H1 (cell line): ENCODE results near the gene RUNX1.

Experiments used
- CTCF ChIP-seq, 3 experiments: IDR thresholded peaks; 1 replicate in 2 of 3; 2 replicates in 1 of 3; pipeline versions ENCODE4 v1.5.1 to v1.6.1; 2011; ENCODE audit warnings: low read length in 3 of 3, mild to moderate bottlenecking in 3 of 3, inconsistent platforms in 2 of 3, low read depth in 1 of 3, moderate library complexity in 1 of 3; ENCODE audit not compliant: insufficient read depth in 1 of 3; ENCODE audit errors: control extremely low read depth in 1 of 3
- EP300 ChIP-seq, 2 experiments: IDR thresholded peaks; 1 replicate in 1 of 2; 2 replicates in 1 of 2; pipeline ENCODE4 v1.6.1; 2011 to 2012; ENCODE audit warnings: low read depth in 2 of 2, low read length in 2 of 2, mild to moderate bottlenecking in 2 of 2, borderline replicate concordance in 1 of 2, inconsistent platforms in 1 of 2, moderate library complexity in 1 of 2
- EZH2 ChIP-seq: fragments of 200-600 bp; sonication (generic); IDR thresholded peaks from 2 replicates; pipeline ENCODE4 v1.7.1; 2012; ENCODE audit warnings: low read depth, mild to moderate bottlenecking, moderate library complexity, low read length, inconsistent platforms; ENCODE audit not compliant: severe bottlenecking
- FOSL1 ChIP-seq: IDR thresholded peaks from 2 replicates; pipeline ENCODE4 v1.6.1; 2011; ENCODE audit warnings: mild to moderate bottlenecking, low read depth, low read length, moderate library complexity; ENCODE audit not compliant: insufficient read depth
- JUND ChIP-seq: IDR thresholded peaks from 2 replicates; pipeline ENCODE4 v1.6.1; 2011; ENCODE audit warnings: mild to moderate bottlenecking, improper control_type of control experiment, low read length
- NRF1 ChIP-seq: IDR thresholded peaks from 2 replicates; pipeline ENCODE4 v1.6.1; 2011; ENCODE audit warnings: mild to moderate bottlenecking, low read depth, low read length, improper control_type of control experiment
- TAF1 ChIP-seq: IDR thresholded peaks from 2 replicates; pipeline ENCODE4 v1.6.1; 2011; ENCODE audit warnings: mild to moderate bottlenecking, low read depth, low read length
- YY1 ChIP-seq: IDR thresholded peaks from 2 replicates; pipeline ENCODE4 v1.6.1; 2011; ENCODE audit warnings: low read depth, mild to moderate bottlenecking, low read length

GRCh38 chr21:34930971-34931370, 118.1 kb downstream of the RUNX1 start:
- TF ChIP-seq EZH2 (no peak), CTCF (IDR thresholded peaks at IDR 0.05; ENCODE audit: control extremely low read depth in 1 of 3, insufficient read depth in 1 of 3, low read depth in 1 of 3, low read length in 3 of 3) (no peak), EP300 (IDR thresholded peaks at IDR 0.05; ENCODE audit: borderline replicate concordance in 1 of 2, low read depth in 2 of 2, low read length in 2 of 2) (no peak), TAF1 (no peak), FOSL1 (no peak), NRF1 (no peak), YY1 (no peak), JUND (no peak)
